K562 (cell line): ENCODE results near the gene KPNB1. TPM values are rescaled to one million over a fixed set of nuclear protein-coding genes. Genes with fewer than 3 reads are reported as not detected.

Experiments used
- ARID3A ChIP-seq: IDR thresholded peaks from 2 replicates; pipeline ENCODE4 v1.6.1; 2012; ENCODE audit warnings: low read depth, low read length, improper control_type of control experiment, borderline replicate concordance
- ATF3 ChIP-seq, 2 experiments: fragments of 450-650 bp in 1 of 2; sonication (generic) in 1 of 2; formaldehyde crosslinking in 1 of 2; IDR thresholded peaks in 1 of 2; conservative IDR thresholded peaks in 1 of 2; 2 replicates each; pipeline versions ENCODE4 v1.6.1 to v1.8.1; 2016 to 2023; ENCODE audit warnings: mild to moderate bottlenecking in 2 of 2, moderate library complexity in 2 of 2, inconsistent platforms in 1 of 2, missing genetic modification reagents in 1 of 2
- HMGXB4 ChIP-seq: sonication (generic); formaldehyde crosslinking; IDR thresholded peaks from 2 replicates; pipeline ENCODE4 v1.8.1; 2023; ENCODE audit warnings: mild to moderate bottlenecking, missing genetic modification reagents
- TCF3 ChIP-seq: sonication (generic); formaldehyde crosslinking; IDR thresholded peaks from 2 replicates; pipeline ENCODE4 v1.4.0; 2020; ENCODE audit warnings: mild to moderate bottlenecking, missing genetic modification reagents
- TFE3 ChIP-seq: fragments of 450-650 bp; formaldehyde crosslinking; IDR thresholded peaks from 2 replicates; pipeline ENCODE4 v1.4.0; 2020; ENCODE audit warnings: mild to moderate bottlenecking, mixed read lengths
- THAP12 ChIP-seq: fragments of 250-450 bp; sonication (Bioruptor Pico); IDR thresholded peaks from 2 replicates; pipeline ENCODE4 v1.9.0; 2021; ENCODE audit warnings: mild to moderate bottlenecking, inconsistent platforms
- ZBTB34 ChIP-seq: fragments of 250-450 bp; sonication (Bioruptor Pico); IDR thresholded peaks from 2 replicates; pipeline ENCODE4 v1.8.0; 2021; ENCODE audit warnings: mild to moderate bottlenecking, moderate library complexity
- ZNF282 ChIP-seq: sonication (generic); formaldehyde crosslinking; IDR thresholded peaks from 2 replicates; pipeline ENCODE4 v1.8.1; 2023; ENCODE audit warnings: missing genetic modification reagents
- ZNF311 ChIP-seq: fragments of 250-450 bp; sonication (Bioruptor Pico); IDR thresholded peaks from 2 replicates; pipeline ENCODE4 v1.4.0; 2020; ENCODE audit warnings: mild to moderate bottlenecking, moderate library complexity
- polyA plus RNA-seq, 8 experiments: library from polyadenylated mRNA; depleted of rRNA in 4 of 8; stranded (reverse) in 5 of 8; unstranded in 3 of 8; fragments of >200 nt; fragmentation: Nextera tagmentation in 2 of 8; fragmentation: Illumina TruSeq in 1 of 8; extraction: Ambion mirVana in 2 of 8; extraction: Trizol in 1 of 8; gene quantifications; 2 replicates each; pipeline versions ENCODE4 v1.2.1 to v1.2.3, GENCODE V29; 2011 to 2014; ENCODE audit warnings: inconsistent platforms in 1 of 8, missing spikeins in 1 of 8
- total RNA-seq, 7 experiments: library from RNA; depleted of rRNA in 6 of 7; stranded (reverse); fragments of >200 nt in 6 of 7; fragmentation: Illumina TruSeq in 2 of 7; extraction: Trizol in 2 of 7; gene quantifications; 2 replicates each; pipeline versions ENCODE4 v1.2.1 to v1.2.3, GENCODE V29; 2011 to 2021; ENCODE audit warnings: low replicate concordance in 1 of 7

KPNB1 gene
- total and polyA plus RNA-seq, 9 of the 15 experiments (the other 6 are each of a cell fraction or from before 2014, with no cell fraction given), result 154 to 622 (median 354) TPM

- no peak for TF ChIP-seq ARID3A
- TF ChIP-seq ZNF311, result no peak
- TF ChIP-seq ATF3 (IDR thresholded peaks at IDR 0.05), result no peak
- no peak for TF ChIP-seq ATF3 (CRISPR knock-in tag; conservative IDR thresholded peaks at IDR 0.05)
- TF ChIP-seq TFE3, result no peak
- no peak for TF ChIP-seq ZBTB34 (CRISPR knock-in tag)
- no peak for TF ChIP-seq ZNF282 (CRISPR knock-in tag)
- no peak for TF ChIP-seq THAP12 (CRISPR knock-in tag)
- no peak for TF ChIP-seq HMGXB4
- no peak for TF ChIP-seq TCF3
These were observed 79.8 kb downstream of the KPNB1 start (continued) for GRCh38 chr17:47729476-47729875.
